Mesenteric fat pad (tissue), 1 donor: Measurements from ENCODE around the gene LRRC51. TPM values are rescaled to one million over a fixed set of nuclear protein-coding genes. Genes with fewer than 3 reads are reported as not detected.
"Not testable (repeated sequence)": the region's sequence is repeated elsewhere in the genome, so short reads cannot be mapped to it uniquely, and the experiment has no call there.

ENCODE experiments used
- DNase-seq: peaks from one replicate; pipeline ENCODE4 v3.0.0-alpha.2; 2020; ENCODE audit warnings: low spot score
- microRNA-seq: library from miRNA; unstranded; fragments of <30 nt; microRNA quantifications from one replicate; pipeline ENCODE4 v1.2.0, GENCODE V29; 2020; ENCODE audit warnings: borderline number of aligned reads
- total RNA-seq: library from RNA; stranded (reverse); fragmentation: NEBNext Ultra II Directional; extraction: Animal tissue kit (Norgen Biotek cat#: 25700); gene quantifications from one replicate; pipeline ENCODE4 v1.2.1, GENCODE V29; 2021
- donor health status: DM: yes; HTN: yes; CAD: no.

Gene LRRC51
- total RNA-seq, 1 donor from 2014 or later: 7.0 TPM

- DNase-seq: peak; percentile 76
Observed at GRCh38 chr11:72138821-72139390, 58.3 kb downstream of the LRRC51 start.

DNA sequence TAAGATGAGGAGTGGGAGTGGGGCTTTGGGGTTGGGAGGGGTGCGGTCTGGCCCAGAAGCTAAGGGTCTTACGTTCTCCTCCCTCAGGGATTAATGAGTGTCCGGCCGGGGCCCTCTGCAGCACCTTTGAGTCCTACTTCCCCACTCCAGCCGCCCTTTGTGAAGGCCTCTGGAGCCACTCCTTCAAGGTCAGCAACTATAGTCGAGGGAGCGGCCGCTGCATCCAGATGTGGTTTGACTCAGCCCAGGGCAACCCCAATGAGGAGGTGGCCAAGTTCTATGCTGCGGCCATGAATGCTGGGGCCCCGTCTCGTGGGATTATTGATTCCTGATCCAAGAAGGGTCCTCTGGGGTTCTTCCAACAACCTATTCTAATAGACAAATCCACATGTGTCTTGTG is 58.9 kb downstream of the LRRC51 start:
- peak; percentile 86 for DNase-seq

- no peak for DNase-seq
Observed at GRCh38 chr11:72140661-72141060, 60.0 kb downstream of the LRRC51 start.

DNA sequence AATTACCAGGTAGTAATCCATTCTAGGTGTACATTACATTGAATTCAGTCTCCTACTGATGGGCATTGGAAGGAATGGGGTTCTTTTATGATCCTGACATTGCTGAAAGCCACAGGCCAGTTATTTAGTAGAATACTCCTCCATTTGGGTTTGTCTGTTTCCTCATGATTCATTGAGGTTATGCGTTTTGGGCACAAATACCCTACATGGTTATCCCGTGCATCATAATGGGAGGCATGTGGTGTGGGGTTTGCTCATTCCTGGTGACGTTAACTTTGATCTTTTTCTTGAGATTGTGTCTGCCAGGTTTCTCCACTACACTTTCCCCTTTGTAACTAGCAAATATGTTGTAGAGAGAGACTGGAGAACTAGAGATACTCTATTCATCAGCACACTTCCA is 60.4 kb downstream of the LRRC51 start:
- no peak for DNase-seq

GRCh38 chr11:72142086-72142485 is 61.4 kb downstream of the LRRC51 start:
- not testable (repeated sequence) for DNase-seq

DNA sequence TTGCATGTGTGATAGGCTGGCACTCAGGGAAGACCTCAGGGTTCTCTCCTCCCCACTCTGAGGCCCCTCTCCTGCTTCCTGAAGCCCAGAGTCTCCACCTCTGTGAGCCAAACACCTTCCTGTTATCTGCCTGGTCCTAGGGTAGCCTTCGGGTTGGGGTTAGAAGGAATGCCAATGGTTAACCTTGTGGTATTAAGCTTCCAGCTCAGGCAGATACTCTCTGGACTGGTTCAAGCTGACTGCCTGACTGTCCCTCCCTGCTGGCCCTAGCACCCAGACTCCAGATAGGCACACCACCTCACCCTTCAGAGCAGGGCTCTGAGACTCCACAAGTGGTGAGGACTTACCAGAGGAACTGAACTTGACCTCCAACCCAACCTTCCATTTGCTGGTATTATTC is 61.9 kb downstream of the LRRC51 start:
- DNase-seq: not testable (repeated sequence)

DNA sequence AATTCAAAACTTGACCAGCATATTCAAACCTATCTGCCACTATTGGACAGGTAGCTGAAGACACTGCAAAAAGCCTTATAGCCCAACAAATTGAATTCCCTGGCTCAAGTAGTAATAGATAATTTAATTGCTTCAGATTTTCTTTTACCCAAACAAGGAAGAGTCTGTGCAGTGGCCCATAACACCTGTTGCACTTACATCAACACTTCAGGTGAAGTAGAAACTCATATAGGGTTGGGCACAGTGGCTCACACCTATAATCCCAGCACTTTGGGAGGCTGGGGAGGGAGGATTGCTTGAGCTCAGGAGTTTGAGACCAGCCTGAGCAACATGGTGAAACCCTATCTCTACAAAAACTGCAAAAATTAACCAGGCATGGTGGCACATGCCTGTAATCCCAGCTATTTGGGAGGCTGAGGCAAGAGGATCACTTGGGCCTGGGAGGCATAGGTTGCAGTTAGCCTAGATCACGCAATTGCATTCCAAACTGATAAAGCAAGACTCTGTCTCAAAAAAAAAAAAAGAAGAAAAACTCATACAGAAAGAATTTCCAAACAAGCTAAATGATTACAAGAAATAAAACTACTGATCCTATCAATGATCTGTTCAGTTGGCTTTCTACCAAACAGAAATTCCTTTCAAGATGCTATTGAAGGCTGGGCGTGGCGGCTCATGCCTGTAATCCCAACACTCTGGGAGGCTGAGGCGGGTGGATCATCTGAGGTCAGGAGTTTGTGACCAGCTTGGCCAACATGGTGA is 64.3 kb downstream of the LRRC51 start:
- no peak for DNase-seq

Small RNA genes lying within 50 kb of the gene (microRNA-seq; reads per million reads assigned to microRNA genes)
- gene MIR3165: not detected

Other genes starting within 250 kb of the LRRC51 start
- not detected for gene DEFB108B, start 247.7 kb upstream of the LRRC51 start, total RNA-seq
- not detected for gene DEFB131B, start 202.4 kb upstream of the LRRC51 start, total RNA-seq
- 2.9 TPM for gene XNDC1N, start 152.3 kb upstream of the LRRC51 start, total RNA-seq
- gene RNF121, start 151.8 kb upstream of the LRRC51 start, total RNA-seq: 27.2 TPM
- 13.1 TPM for gene IL18BP, start 81.9 kb upstream of the LRRC51 start, total RNA-seq
- 100 TPM for gene NUMA1, start 308 bp upstream of the LRRC51 start, total RNA-seq
- gene LAMTOR1, start 22.4 kb downstream of the LRRC51 start, total RNA-seq: 117 TPM
- gene TOMT, start 25.1 kb downstream of the LRRC51 start, total RNA-seq: not detected
- gene ANAPC15, start 31.8 kb downstream of the LRRC51 start, total RNA-seq: 29.1 TPM
- 18.4 TPM for gene FOLR3, start 54.9 kb downstream of the LRRC51 start, total RNA-seq
- gene FOLR1, start 111.3 kb downstream of the LRRC51 start, total RNA-seq: 0.32 TPM
- gene FOLR2, start 135.9 kb downstream of the LRRC51 start, total RNA-seq: 77.3 TPM
- 107 TPM for gene INPPL1, start 143.9 kb downstream of the LRRC51 start, total RNA-seq
- not detected for gene PHOX2A, start 163.3 kb downstream of the LRRC51 start, total RNA-seq